Thyroid gland (tissue), 4 donors: Measurements from ENCODE around the gene B4GALT4.

Experiments used
- CTCF ChIP-seq, 6 experiments: fragments of 200-600 bp in 3 of 6; fragments of 450-650 bp in 3 of 6; sonication (generic) in 3 of 6; IDR thresholded peaks; one replicate each; pipeline ENCODE4 v1.5.1; 2016 to 2019; ENCODE audit warnings: antibody characterized with exemption in 6 of 6, mild to moderate bottlenecking in 2 of 6, inconsistent platforms in 1 of 6, moderate library complexity in 1 of 6
- POLR2A ChIP-seq, 2 donors: fragments of 450-650 bp; IDR thresholded peaks; one replicate each; pipeline ENCODE4 v1.6.1; 2017; ENCODE audit warnings: antibody characterized with exemption in 2 of 2, mild to moderate bottlenecking in 2 of 2, moderate library complexity in 1 of 2

- TF ChIP-seq CTCF (IDR thresholded peaks at IDR 0.05) = no peak
- no peak for TF ChIP-seq POLR2A (IDR thresholded peaks at IDR 0.05)
Measured at GRCh38 chr3:119225121-119225520, 15.6 kb downstream of the B4GALT4 start.
